Spleen (tissue), 7 donors: Measurements from ENCODE around the gene MPP1.

Experiments
- CTCF ChIP-seq, 11 experiments: fragments of 200-600 bp in 7 of 11; fragments of 450-650 bp in 4 of 11; sonication (generic) in 4 of 11; IDR thresholded peaks in 8 of 11; conservative IDR thresholded peaks in 3 of 11; 1 replicate in 7 of 11; 2 replicates in 4 of 11; pipeline versions ENCODE4 v1.4.0 to v1.8.0; 2016 to 2021; ENCODE audit warnings: antibody characterized with exemption in 11 of 11, inconsistent platforms in 4 of 11, mild to moderate bottlenecking in 1 of 11
- POLR2A ChIP-seq, 3 donors: fragments of 450-650 bp; IDR thresholded peaks; one replicate each; pipeline ENCODE4 v1.5.1; 2017; ENCODE audit warnings: antibody characterized with exemption in 3 of 3, mild to moderate bottlenecking in 1 of 3
- POLR2AphosphoS5 ChIP-seq, 3 donors: sonication (generic); formaldehyde crosslinking; IDR thresholded peaks; one replicate each; pipeline ENCODE4 v1.5.1; 2017; ENCODE audit warnings: antibody characterized with exemption in 3 of 3
- donor health status: DM: no; HTN: no; CAD: no; lungs with moderate emphysema.
- donor health status: DM: no; HTN: no; CAD: no.
- donor health status: DM: no; HTN: no; CAD: no.

- TF ChIP-seq CTCF (IDR thresholded peaks at IDR 0.05 in 8 of 11, conservative IDR thresholded peaks at IDR 0.05 in 3 of 11) (no peak), POLR2AphosphoS5 (IDR thresholded peaks at IDR 0.05) (no peak), POLR2A (IDR thresholded peaks at IDR 0.05) (no peak)
These were observed 16.2 kb upstream of the MPP1 start for GRCh38 chrX:154821523-154821922.
